Progenitor cell of endocrine pancreas (in vitro differentiated cells): ENCODE results near the gene CEP70. TPM values are rescaled to one million over a fixed set of nuclear protein-coding genes. Genes with fewer than 3 reads are reported as not detected.

ENCODE experiments used
- DNase-seq: peaks from one replicate; pipeline ENCODE4 v3.0.0; 2021; ENCODE audit warnings: low spot score; ENCODE audit not compliant: unreplicated experiment
- H3K27ac Mint-ChIP-seq: 2 replicates; pipeline ENCODE4 v1.8.0; 2021; ENCODE audit warnings: mild to moderate bottlenecking, moderate library complexity, mixed read lengths
- H3K27me3 Mint-ChIP-seq: 2 replicates; pipeline ENCODE4 v1.8.0; 2021; ENCODE audit warnings: mixed read lengths
- H3K36me3 Mint-ChIP-seq: 2 replicates; pipeline ENCODE4 v1.8.0; 2022; ENCODE audit warnings: mixed read lengths; ENCODE audit not compliant: insufficient read depth
- H3K4me1 Mint-ChIP-seq: 2 replicates; pipeline ENCODE4 v1.8.0; 2021; ENCODE audit warnings: low read depth, mixed read lengths
- H3K4me3 Mint-ChIP-seq: 2 replicates; pipeline ENCODE4 v1.8.0; 2021; ENCODE audit warnings: low read depth, mild to moderate bottlenecking, moderate library complexity, mixed read lengths
- H3K9me3 Mint-ChIP-seq: 2 replicates; pipeline ENCODE4 v1.8.0; 2021; ENCODE audit warnings: low read depth, mixed read lengths
- CTCF ChIP-seq: fragments of 200-600 bp; sonication (generic); IDR thresholded peaks from one replicate; pipeline ENCODE4 v1.5.0; 2021; ENCODE audit warnings: antibody characterized with exemption, mild to moderate bottlenecking; ENCODE audit not compliant: unreplicated experiment
- total RNA-seq: library from RNA; stranded (reverse); gene quantifications from 2 replicates; pipeline ENCODE4 v1.2.1, GENCODE V29; 2021

Gene CEP70
- total RNA-seq, 1 donor from 2014 or later, result 61.9 TPM

GRCh38 chr3:138471481-138471880 is 122.6 kb downstream of the CEP70 start:
- H3K9me3 Mint-ChIP-seq, result no peaks in the 10 kb centered on the region
- DNase-seq, result no peak
- no peak overlapping the region for H3K27ac Mint-ChIP-seq
- no peaks in the 10 kb centered on the region for H3K36me3 Mint-ChIP-seq
- H3K4me1 Mint-ChIP-seq, result no peaks in the 10 kb centered on the region
- no peak overlapping the region for H3K4me3 Mint-ChIP-seq
- no peak for TF ChIP-seq CTCF
- H3K27me3 Mint-ChIP-seq, result no peaks in the 10 kb centered on the region

- Mint-ChIP-seq H3K4me1 (no peaks in the 10 kb centered on the region), H3K4me3 (no peak overlapping the region), H3K27me3 (no peaks in the 10 kb centered on the region), H3K36me3 (no peaks in the 10 kb centered on the region), H3K9me3 (no peaks in the 10 kb centered on the region), H3K27ac (no peak overlapping the region)
- TF ChIP-seq CTCF, result no peak
- DNase-seq, result no peak
These were observed 123.4 kb downstream of the CEP70 start for GRCh38 chr3:138470687-138471086.

- Mint-ChIP-seq H3K4me3 (no peak overlapping the region), H3K36me3 (no peaks in the 10 kb centered on the region), H3K27ac (no peak overlapping the region), H3K27me3 (no peaks in the 10 kb centered on the region), H3K9me3 (no peaks in the 10 kb centered on the region), H3K4me1 (no peaks in the 10 kb centered on the region)
- no peak for TF ChIP-seq CTCF
- DNase-seq, result no peak
These were observed 124.2 kb downstream of the CEP70 start for GRCh38 chr3:138469874-138470273.

GRCh38 chr3:138468886-138469285 is 125.2 kb downstream of the CEP70 start:
- no peak for DNase-seq
- no peaks in the 10 kb centered on the region for H3K4me1 Mint-ChIP-seq
- no peaks in the 10 kb centered on the region for H3K36me3 Mint-ChIP-seq
- H3K27ac Mint-ChIP-seq, result no peak overlapping the region
- no peak overlapping the region for H3K4me3 Mint-ChIP-seq
- TF ChIP-seq CTCF, result no peak
- no peaks in the 10 kb centered on the region for H3K9me3 Mint-ChIP-seq
- no peaks in the 10 kb centered on the region for H3K27me3 Mint-ChIP-seq

GRCh38 chr3:138468451-138468850 is 125.6 kb downstream of the CEP70 start:
- TF ChIP-seq CTCF, result no peak
- Mint-ChIP-seq H3K36me3 (no peaks in the 10 kb centered on the region), H3K27me3 (no peaks in the 10 kb centered on the region), H3K4me3 (no peak overlapping the region), H3K9me3 (no peaks in the 10 kb centered on the region), H3K4me1 (no peaks in the 10 kb centered on the region), H3K27ac (no peak overlapping the region)
- DNase-seq, result no peak
